A549 treated with RU486 at 1 μM for 4 hours (cell line): ENCODE results near the gene NCKAP1. TPM values are rescaled to one million over a fixed set of nuclear protein-coding genes. Genes with fewer than 3 reads are reported as not detected.

ENCODE experiments used
- total RNA-seq: library from RNA; stranded (reverse); fragments of 200-300 nt; extraction: Qiagen RNA extraction; gene quantifications from 5 replicates; pipeline ENCODE4 v1.2.3, GENCODE V29; 2022; ENCODE audit warnings: low read depth

Gene NCKAP1, protein sequence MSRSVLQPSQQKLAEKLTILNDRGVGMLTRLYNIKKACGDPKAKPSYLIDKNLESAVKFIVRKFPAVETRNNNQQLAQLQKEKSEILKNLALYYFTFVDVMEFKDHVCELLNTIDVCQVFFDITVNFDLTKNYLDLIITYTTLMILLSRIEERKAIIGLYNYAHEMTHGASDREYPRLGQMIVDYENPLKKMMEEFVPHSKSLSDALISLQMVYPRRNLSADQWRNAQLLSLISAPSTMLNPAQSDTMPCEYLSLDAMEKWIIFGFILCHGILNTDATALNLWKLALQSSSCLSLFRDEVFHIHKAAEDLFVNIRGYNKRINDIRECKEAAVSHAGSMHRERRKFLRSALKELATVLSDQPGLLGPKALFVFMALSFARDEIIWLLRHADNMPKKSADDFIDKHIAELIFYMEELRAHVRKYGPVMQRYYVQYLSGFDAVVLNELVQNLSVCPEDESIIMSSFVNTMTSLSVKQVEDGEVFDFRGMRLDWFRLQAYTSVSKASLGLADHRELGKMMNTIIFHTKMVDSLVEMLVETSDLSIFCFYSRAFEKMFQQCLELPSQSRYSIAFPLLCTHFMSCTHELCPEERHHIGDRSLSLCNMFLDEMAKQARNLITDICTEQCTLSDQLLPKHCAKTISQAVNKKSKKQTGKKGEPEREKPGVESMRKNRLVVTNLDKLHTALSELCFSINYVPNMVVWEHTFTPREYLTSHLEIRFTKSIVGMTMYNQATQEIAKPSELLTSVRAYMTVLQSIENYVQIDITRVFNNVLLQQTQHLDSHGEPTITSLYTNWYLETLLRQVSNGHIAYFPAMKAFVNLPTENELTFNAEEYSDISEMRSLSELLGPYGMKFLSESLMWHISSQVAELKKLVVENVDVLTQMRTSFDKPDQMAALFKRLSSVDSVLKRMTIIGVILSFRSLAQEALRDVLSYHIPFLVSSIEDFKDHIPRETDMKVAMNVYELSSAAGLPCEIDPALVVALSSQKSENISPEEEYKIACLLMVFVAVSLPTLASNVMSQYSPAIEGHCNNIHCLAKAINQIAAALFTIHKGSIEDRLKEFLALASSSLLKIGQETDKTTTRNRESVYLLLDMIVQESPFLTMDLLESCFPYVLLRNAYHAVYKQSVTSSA
- 51.4 to 110 TPM (median 101 TPM) in 5 replicates for total RNA-seq

DNA sequence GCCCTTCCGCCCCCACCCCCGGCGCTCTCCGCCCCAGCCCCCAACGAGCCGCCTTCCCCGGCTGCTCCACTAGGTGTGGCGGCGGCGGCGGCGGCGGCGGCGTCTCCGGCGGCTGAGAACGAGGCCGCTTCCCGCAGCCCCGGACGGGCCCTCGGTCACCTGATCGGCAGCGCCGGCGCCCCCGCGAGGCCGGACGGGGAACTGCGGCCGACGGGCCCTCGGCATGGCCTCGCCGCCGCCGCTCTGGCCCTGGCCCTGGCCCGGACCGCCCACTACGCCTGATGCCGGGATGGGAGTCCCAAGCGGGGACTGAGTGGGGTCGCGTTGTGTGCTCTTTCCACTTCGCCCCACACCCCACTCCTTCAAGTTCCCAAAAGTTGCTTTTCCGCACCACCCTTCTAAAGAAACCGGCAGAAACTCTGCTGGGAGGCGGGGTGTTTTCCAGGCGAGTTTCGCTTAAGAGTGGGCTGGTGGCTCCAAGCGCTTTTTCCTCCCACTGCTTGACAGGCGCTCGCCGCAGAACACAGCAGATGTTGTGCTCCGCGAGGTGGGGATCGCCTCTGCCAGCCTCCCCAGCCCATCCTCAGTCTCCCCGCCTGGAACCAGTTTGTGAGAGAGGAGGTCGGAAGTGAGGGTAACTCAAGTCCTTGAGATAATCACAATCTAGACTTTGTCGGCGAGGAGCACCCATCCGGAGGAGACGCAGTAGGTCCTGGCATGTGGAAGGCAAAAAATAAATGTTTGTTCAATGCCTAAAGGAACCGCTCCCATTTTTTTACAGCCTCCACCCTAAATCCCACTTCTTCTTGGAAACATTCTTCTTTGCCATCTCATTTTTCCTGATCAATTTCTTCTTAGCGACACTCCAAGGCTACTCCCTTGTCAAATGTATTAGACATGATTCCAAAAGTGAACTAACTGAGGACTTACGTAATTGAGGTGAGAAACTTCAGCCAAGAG lies at the start of gene NCKAP1:
NCKAP1 (minus strand) TSS at position 117 of the 960 bp plus-strand sequence. CDS start 358 bp downstream, outside the sequence.

DNA sequence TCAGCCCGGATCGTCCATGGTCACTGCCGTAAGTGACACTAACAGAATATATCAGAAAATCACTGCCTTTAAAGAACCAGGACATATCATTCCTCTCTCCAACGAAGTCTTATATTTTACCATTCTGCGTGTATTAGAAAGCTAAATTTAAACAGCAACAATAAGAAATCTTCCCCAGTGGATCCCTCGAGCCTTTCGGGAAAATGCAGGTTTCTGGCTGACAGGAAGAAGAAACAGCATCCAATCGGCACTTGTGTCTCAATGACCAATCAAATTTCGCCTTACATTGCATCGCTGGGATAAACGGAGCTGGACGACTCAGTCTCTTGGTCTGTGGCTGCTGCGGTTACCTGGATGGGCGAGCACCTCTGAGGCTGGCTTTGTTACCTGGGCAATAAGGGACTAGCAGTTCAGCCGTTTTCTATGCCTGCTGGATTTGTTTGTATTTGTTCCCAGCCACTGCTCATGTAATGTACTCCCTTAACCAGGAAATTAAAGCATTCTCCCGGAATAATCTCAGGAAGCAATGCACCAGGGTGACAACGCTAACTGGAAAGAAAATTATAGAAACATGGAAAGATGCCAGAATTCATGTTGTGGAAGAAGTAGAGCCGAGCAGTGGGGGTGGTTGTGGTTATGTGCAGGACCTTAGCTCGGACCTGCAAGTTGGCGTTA lies 40.3 kb upstream of the NCKAP1 start, which contains the start of gene DUSP19:
DUSP19 (plus strand) TSS at position 284 of the 675 bp plus-strand sequence; CDS start at position 471, 187 bp downstream.

DNA sequence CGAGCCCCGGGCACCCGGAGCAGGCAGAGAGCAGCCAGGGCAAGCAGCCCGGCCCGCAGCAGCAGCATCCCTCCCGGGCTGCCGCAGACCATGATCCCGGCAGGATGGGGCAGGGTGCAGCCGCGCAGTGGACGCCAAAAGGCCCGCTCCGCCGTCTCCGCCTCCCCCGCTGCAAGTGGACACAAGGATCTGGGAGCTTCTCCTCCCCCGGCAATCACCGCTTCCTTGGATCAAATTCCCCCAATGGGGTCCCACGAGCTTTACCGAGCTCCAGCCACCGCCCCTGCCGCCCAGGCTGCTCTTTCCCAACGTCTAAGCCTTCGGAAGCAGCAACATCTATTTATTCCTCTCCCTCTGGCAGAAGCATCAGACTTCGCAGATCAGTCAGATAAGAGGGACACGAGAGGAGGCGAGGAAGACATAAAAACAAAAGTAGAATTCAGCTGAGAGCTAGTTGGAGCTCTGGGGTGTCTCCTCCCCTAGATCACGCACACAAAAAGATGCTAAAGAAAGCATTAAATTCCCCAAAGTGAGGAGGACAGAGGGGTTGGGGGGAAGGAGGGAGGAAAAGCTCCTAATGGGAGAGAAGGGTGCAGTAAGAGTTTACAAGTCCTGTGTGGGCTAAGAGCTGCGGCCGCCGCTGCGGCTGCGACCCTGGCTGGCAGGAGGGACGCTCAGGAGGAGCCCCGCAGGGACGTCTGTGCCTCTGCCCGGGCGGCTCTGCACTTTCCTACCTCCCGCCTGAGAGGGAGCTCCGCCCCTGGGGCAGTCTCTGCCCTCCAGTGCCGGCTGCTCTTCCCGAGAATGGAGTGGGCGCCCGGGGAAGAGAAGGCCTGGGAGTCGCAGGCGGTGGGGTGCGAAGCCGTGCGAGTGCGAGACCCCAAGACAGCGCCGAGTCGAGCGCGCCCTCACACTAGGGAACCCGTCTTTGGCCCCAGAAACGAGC lies 171.5 kb downstream of the NCKAP1 start, which contains the start of gene FRZB:
FRZB (minus strand) TSS at position 177 of the 946 bp plus-strand sequence; CDS start at position 92, 85 bp downstream.

Other genes starting within 250 kb of the NCKAP1 start
- 0.03 to 0.07 TPM in 2 of 5 replicates, not detected in the others for gene FRZB, start 171.8 kb downstream of the NCKAP1 start, total RNA-seq
- gene DUSP19, start 40.3 kb upstream of the NCKAP1 start, total RNA-seq, result 0.17 to 0.87 TPM (median 0.45 TPM) in 5 replicates
- gene NUP35, start 86.0 kb upstream of the NCKAP1 start, total RNA-seq, result 32.0 to 44.5 TPM (median 34.4 TPM) in 5 replicates